Measurements from ENCODE around the gene FERMT1.

- TF ChIP-seq CTCF (IDR thresholded peaks at IDR 0.05) (no peak), POLR2AphosphoS5 (IDR thresholded peaks at IDR 0.05) (no peak), EP300 (IDR thresholded peaks at IDR 0.05; ENCODE audit: low read depth) (no peak)
These were observed 8.9 kb downstream of the FERMT1 start for GRCh38 chr20:6113951-6114350.

All from transverse colon (tissue), 4 donors.